Adrenal gland (tissue), 12 donors: ENCODE data around the gene HLF. TPM values are rescaled to one million over a fixed set of nuclear protein-coding genes. Genes with fewer than 3 reads are reported as not detected.

Experiments
- DNase-seq, 7 donors: peaks; one replicate each; pipeline ENCODE4 v3.0.0-alpha.2; 2019 to 2020
- H3K27ac ChIP-seq, 5 donors: fragments of 200-600 bp; sonication (generic) in 4 of 5; 1 replicate in 3 of 5; 2 replicates in 2 of 5; pipeline versions ENCODE4 v1.5.1 to v1.8.0; 2016 to 2020; ENCODE audit warnings: mild to moderate bottlenecking in 1 of 5
- H3K27me3 ChIP-seq: fragments of 200-600 bp; 2 replicates; pipeline ENCODE4 v1.8.0; 2021
- H3K36me3 ChIP-seq, 2 donors: fragments of 200-600 bp; replicated peaks in 1 of 2; 1 replicate in 1 of 2; 2 replicates in 1 of 2; pipeline versions ENCODE4 v1.5.1 to v1.8.0; 2018 to 2022
- H3K4me1 ChIP-seq, 2 donors: fragments of 200-600 bp; replicated peaks in 1 of 2; 1 replicate in 1 of 2; 2 replicates in 1 of 2; pipeline versions ENCODE4 v1.5.1 to v1.8.0; 2018 to 2021
- H3K4me3 ChIP-seq, 4 donors: fragments of 200-600 bp; sonication (generic) in 3 of 4; one replicate each; pipeline ENCODE4 v1.5.1; 2016 to 2018
- H3K9me3 ChIP-seq, 3 donors: fragments of 200-600 bp; sonication (generic) in 1 of 3; replicated peaks in 1 of 3; 1 replicate in 2 of 3; 2 replicates in 1 of 3; pipeline versions ENCODE4 v1.5.1 to v1.8.0; 2016 to 2021
- POLR2A ChIP-seq, 2 donors: fragments of 450-650 bp; IDR thresholded peaks; one replicate each; pipeline ENCODE4 v1.6.1; 2017; ENCODE audit warnings: antibody characterized with exemption in 2 of 2, mild to moderate bottlenecking in 2 of 2, moderate library complexity in 1 of 2
- WGBS, 4 donors: extraction: QIAGEN DNeasy Blood & Tissue Kit in 2 of 4; methylation state at CpG; one replicate each; pipeline versions ENCODE4 v1.1.5 to v1.1.7; 2013 to 2017; 5-methylcytosine and 5-hydroxymethylcytosine counted together
- intact Hi-C, 2 donors: fragments of 100-400 bp; cut with DNase I; formaldehyde crosslinking; loops; one replicate each; pipeline versions ENCODE4 v1.14.1 to v1.15.0; 2022 to 2023
- polyA plus RNA-seq, 3 donors: library from polyadenylated mRNA; stranded (reverse); fragments of 200-250 nt in 2 of 3; fragments of 350-450 nt in 1 of 3; fragmentation: Illumina TruSeq in 1 of 3; extraction: RNeasy Lipid Tissue Mini Kit (QIAGEN cat#74804) in 1 of 3; gene quantifications; one replicate each; pipeline ENCODE4 v1.2.3, GENCODE V29; 2013 to 2014
- total RNA-seq, 9 donors: library from RNA; depleted of rRNA in 4 of 9; stranded (reverse); fragments of >200 nt in 4 of 9; fragments of 120-200 nt in 1 of 9; fragmentation: NEBNext Ultra II Directional in 1 of 9; extraction: Animal tissue kit (Norgen Biotek cat#: 25700) in 1 of 9; gene quantifications; one replicate each; pipeline versions ENCODE4 v1.1.0 to v1.2.4, GENCODE V29; 2013 to 2023
- TF ChIP-seq, protein P1 (sequence below), 6 experiments: fragments of 450-650 bp in 4 of 6; fragments of 200-600 bp in 2 of 6; sonication (generic) in 1 of 6; IDR thresholded peaks; 1 replicate in 5 of 6; 2 replicates in 1 of 6; pipeline versions ENCODE4 v1.5.1 to v1.8.0; 2016 to 2021; ENCODE audit warnings: antibody characterized with exemption in 6 of 6, mild to moderate bottlenecking in 2 of 6, moderate library complexity in 1 of 6
- donor health status: healthy with polysubstance abuse.
- donor health status: Bipolar disorder and iron deficiency.
- donor health status: DM: yes; HTN: yes; CAD: no.
- donor health status: DM: no; HTN: no; CAD: no.
- donor health status: DM: no; HTN: no; CAD: no.
- donor health status: DM: yes; HTN: yes; CAD: no.

Gene HLF
- total and polyA plus RNA-seq, 12 donors, result 1.3 to 74.3 (median 27.0) TPM

DNA sequence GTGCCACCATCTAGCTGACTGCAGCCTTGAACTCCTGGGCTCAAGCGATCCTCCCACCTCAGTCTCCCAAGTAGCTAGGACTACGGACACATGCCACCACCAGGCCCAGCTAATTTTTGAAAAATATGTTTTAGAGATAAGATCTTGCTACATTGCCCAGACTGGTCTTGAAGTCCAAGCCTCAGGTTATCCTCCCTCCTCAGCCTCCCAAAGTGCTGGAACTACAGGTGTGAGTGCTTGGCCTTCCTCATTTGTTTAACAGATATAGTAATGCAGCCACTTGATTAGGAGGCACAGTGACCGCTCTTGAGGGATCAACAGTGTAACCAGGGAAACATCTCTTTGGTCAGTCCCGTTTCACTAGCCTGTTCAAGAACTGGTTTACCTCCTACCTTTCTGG lies 35.1 kb downstream of the HLF start:
- peaks cover 4 to 26% of the 10 kb centered on the region in 2 donors for H3K4me1 ChIP-seq
- no peaks in the 10 kb centered on the region for H3K36me3 ChIP-seq
- WGBS, 4 donors, result 96 to 98% (median 97%) methylated on average over 4 of the region's 4 CpGs
- no peak overlapping the region for H3K27ac ChIP-seq
- TF ChIP-seq POLR2A (IDR thresholded peaks at IDR 0.05), result no peak
- TF ChIP-seq, protein P1, sequence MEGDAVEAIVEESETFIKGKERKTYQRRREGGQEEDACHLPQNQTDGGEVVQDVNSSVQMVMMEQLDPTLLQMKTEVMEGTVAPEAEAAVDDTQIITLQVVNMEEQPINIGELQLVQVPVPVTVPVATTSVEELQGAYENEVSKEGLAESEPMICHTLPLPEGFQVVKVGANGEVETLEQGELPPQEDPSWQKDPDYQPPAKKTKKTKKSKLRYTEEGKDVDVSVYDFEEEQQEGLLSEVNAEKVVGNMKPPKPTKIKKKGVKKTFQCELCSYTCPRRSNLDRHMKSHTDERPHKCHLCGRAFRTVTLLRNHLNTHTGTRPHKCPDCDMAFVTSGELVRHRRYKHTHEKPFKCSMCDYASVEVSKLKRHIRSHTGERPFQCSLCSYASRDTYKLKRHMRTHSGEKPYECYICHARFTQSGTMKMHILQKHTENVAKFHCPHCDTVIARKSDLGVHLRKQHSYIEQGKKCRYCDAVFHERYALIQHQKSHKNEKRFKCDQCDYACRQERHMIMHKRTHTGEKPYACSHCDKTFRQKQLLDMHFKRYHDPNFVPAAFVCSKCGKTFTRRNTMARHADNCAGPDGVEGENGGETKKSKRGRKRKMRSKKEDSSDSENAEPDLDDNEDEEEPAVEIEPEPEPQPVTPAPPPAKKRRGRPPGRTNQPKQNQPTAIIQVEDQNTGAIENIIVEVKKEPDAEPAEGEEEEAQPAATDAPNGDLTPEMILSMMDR (IDR thresholded peaks at IDR 0.05), result no peak
- no peaks in the 10 kb centered on the region for H3K9me3 ChIP-seq
- intact Hi-C loops, result no loop called here
- DNase-seq, result no peak
- no peaks in the 10 kb centered on the region for H3K27me3 ChIP-seq
- H3K4me3 ChIP-seq, result no peak overlapping the region

DNA sequence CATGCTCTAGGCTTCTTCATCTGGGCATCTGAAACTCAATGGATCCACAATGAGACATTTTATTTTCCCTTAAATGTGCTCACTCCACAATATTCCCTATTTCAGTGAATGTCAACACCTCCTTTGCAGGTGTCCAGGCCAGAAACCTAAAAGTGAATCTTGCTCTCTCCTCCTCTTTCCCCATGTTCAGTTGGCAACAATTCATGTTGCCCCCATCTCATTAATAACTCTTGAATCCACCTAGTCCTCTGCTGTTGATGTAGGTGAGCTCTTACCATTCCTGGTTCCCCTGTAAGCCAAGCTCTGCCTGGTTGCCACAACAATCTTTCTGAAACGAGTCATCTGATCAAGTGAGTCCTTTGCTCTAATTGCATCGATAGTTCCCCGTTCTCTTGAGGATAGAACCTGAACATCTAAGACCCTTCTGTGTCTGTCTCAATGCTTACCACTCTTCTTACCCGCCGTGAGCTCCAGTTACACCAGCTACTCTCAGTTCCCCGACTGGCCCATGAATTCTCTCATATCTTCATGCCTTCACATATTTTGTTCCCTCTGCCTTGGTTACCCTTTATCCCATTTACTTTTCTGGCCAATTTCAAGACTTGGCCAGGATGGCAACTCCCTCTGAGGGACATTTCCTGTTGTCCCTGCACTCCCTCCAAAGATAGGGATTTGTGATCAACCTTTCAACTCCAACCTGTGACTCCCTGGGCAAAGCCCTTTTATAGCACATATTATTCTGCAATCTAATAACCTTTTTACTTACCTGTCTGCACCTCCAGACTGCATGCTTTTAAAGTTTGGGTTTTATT lies 35.9 kb downstream of the HLF start:
- intact Hi-C loops, result no loop called here
- no peaks in the 10 kb centered on the region for H3K9me3 ChIP-seq
- no peak overlapping the region for H3K27ac ChIP-seq
- no peaks in the 10 kb centered on the region for H3K36me3 ChIP-seq
- no peak for DNase-seq
- no peak overlapping the region for H3K4me3 ChIP-seq
- WGBS, 4 donors, result 91 to 99% (median 92%) methylated on average over 6 of the region's 6 CpGs
- TF ChIP-seq, protein P1 (IDR thresholded peaks at IDR 0.05), result no peak
- TF ChIP-seq POLR2A (IDR thresholded peaks at IDR 0.05), result no peak
- no peaks in the 10 kb centered on the region for H3K27me3 ChIP-seq
- H3K4me1 ChIP-seq, result peaks cover 4 to 21% of the 10 kb centered on the region in 2 donors

DNA sequence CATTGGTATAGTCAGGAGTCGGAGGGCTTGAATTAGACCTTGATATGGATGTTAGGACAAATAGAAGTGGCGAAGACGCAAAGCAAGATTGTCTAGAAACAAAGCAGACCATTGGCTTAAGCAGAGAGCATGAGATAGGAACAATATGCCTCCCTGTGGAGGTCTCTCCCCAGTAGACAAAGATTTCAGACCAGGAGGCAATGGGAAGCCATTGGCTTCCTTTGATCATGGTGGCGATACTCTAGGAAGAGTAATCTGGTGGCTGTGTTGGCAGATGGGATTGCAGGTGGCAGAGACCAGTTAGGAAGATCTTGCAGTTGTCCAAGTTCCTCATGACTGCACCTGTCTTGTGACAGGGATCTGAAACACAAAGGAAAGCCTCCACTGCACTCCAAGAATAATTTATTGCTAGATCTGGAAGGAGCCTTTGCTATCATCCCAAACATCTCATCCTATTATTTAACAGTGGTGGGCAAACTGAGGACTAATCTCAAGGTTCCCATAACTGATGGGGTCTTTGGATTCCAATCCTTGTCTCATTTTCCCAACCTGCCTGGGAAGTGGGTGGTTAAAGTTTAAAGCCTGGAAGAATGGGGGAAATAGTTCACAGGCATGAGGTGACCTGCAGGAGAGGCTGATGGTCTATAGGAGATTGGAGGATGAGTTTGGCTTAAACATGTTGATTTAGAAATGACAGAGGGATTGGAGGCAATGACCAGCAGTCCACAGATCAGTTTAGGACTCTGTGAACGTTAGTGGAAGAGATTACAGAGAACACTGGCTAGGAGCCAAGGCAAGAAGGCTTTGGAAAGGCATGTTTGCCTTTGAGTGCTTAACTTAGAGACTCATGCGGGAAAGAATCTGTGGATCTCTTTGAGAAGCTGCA lies 37.0 kb downstream of the HLF start:
- H3K27me3 ChIP-seq, result no peaks in the 10 kb centered on the region
- 65 to 75% (median 73%) methylated on average over 6 of the region's 6 CpGs for WGBS, 4 donors
- no peaks in the 10 kb centered on the region for H3K9me3 ChIP-seq
- intact Hi-C loops, result no loop called here
- no peak overlapping the region for H3K27ac ChIP-seq
- H3K4me3 ChIP-seq, result no peak overlapping the region
- peak in 6 of 7 donors; percentile 38 to 67 (median 52) for DNase-seq
- peaks cover 7 to 21% of the 10 kb centered on the region in 2 donors for H3K4me1 ChIP-seq
- no peaks in the 10 kb centered on the region for H3K36me3 ChIP-seq
- no peak for TF ChIP-seq POLR2A (IDR thresholded peaks at IDR 0.05)
- TF ChIP-seq, protein P1 (IDR thresholded peaks at IDR 0.05), result no peak

DNA sequence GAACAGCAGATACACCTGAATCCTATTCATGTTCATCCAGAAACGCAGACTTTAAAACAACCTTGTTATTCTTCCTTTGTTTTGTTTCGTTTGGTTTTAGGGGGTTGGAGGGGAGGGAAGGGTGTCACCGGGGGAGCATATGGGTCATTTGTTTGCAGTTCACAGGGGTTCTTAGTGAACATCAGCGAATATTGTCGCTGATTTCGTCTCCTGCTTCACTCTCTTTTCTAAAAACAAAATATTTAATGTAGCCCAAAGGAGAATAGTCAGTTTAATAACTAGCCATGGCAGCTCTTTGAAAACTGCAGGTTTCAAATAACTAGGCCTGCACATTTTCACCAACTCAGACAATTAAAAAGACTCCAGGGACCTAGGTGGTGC lies 37.6 kb downstream of the HLF start:
- TF ChIP-seq, protein P1 (IDR thresholded peaks at IDR 0.05), result no peak
- no peak for TF ChIP-seq POLR2A (IDR thresholded peaks at IDR 0.05)
- no peaks in the 10 kb centered on the region for H3K9me3 ChIP-seq
- no peak for DNase-seq
- H3K36me3 ChIP-seq, result no peaks in the 10 kb centered on the region
- H3K27ac ChIP-seq, result no peak overlapping the region
- no peaks in the 10 kb centered on the region for H3K27me3 ChIP-seq
- WGBS, 4 donors, result 74 to 93% (median 82%) methylated on average over 6 of the region's 6 CpGs
- no peak overlapping the region for H3K4me3 ChIP-seq
- H3K4me1 ChIP-seq, result peaks cover 7 to 21% of the 10 kb centered on the region in 2 donors
- intact Hi-C loops, result no loop called here
